Fibroblast of the conjunctiva (primary cell): Measurements from ENCODE around the gene GDF2.
A peak's percentile ranks its signal among the peaks of the same experiment; 100 is the strongest.

Experiments used
- DNase-seq: peaks from one replicate; pipeline ENCODE4 v3.0.0-alpha.2; 2010; ENCODE audit warnings: low read depth

GDF2 gene

DNA sequence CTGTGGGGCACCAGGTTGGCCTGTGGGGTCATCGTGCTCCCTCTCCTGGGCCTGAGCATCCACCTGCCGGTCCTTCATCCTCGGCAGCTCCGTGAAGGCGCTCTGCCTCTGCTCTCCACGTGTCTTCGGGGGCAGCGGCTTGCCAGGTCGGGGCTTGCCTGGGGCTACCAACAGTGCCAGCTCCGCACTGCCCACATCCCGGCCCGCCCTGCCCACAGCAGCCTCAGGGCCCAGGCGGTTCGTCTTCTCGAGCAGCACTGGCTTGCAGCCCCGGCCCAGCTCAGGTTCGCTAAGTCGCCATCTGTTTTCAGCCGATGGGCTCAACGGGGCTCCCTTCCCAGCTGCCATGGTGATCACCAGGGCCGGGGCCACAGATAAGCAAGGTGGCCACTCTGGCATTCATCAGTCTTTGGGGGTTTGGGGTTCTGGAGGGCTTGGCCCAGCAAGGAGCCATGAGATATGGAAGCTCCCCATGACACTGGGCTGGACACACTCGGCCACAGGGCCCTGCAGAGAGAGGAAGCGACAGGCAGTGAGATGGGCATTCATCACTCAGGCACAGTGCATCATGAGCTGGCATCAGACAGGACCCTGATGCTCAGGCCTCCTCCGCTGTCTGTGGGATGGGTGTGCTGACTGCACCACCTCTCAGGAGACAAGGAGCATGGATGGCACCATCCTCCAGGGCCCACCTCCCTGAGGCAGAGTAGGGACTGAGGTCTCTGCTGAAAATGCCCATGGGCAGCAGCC lies 46.4 kb downstream of the GDF2 start:
- no peak for DNase-seq

GRCh38 chr10:47369251-47369894 lies 47.1 kb downstream of the GDF2 start:
- no peak for DNase-seq

GRCh38 chr10:47370015-47370767 lies 47.9 kb downstream of the GDF2 start:
- DNase-seq = no peak

- no peak for DNase-seq
These were observed 48.6 kb downstream of the GDF2 start for GRCh38 chr10:47370878-47371277.

- DNase-seq = no peak
These were observed 49.6 kb downstream of the GDF2 start for GRCh38 chr10:47371629-47372485.

GRCh38 chr10:47372726-47373125 lies 50.5 kb downstream of the GDF2 start:
- DNase-seq = no peak

- peak; percentile 29 for DNase-seq
These were observed 52.6 kb downstream of the GDF2 start for GRCh38 chr10:47374611-47375536.

GRCh38 chr10:47376522-47377220 lies 54.4 kb downstream of the GDF2 start:
- no peak for DNase-seq
